Left lung (tissue), 10 donors: ENCODE measurements around the gene TMPRSS2. TPM values are rescaled to one million over a fixed set of nuclear protein-coding genes. Genes with fewer than 3 reads are reported as not detected.

Source experiments
- ATAC-seq: fragments of 200-7000 bp; cut with Tn5 transposase; one replicate; pipeline ENCODE4 v1.9.1; 2020; ENCODE audit warnings: moderate library complexity
- DNase-seq, 4 donors: peaks; one replicate each; pipeline ENCODE4 v3.0.0-alpha.2; 2013 to 2020
- H3K27ac ChIP-seq, 2 donors: fragments of 200-600 bp; sonication (generic) in 1 of 2; one replicate each; pipeline versions ENCODE4 v1.5.0 to v1.8.0; 2020 to 2021
- H3K27me3 ChIP-seq, 2 donors: fragments of 200-600 bp; sonication (generic) in 1 of 2; one replicate each; pipeline versions ENCODE4 v1.5.0 to v1.8.0; 2020 to 2021
- H3K36me3 ChIP-seq, 2 donors: fragments of 200-600 bp; sonication (generic) in 1 of 2; one replicate each; pipeline versions ENCODE4 v1.5.0 to v1.8.0; 2020 to 2021
- H3K4me1 ChIP-seq, 2 donors: fragments of 200-600 bp; one replicate each; pipeline ENCODE4 v1.8.0; 2021
- H3K4me3 ChIP-seq, 2 donors: fragments of 200-600 bp; sonication (generic) in 1 of 2; one replicate each; pipeline versions ENCODE4 v1.5.0 to v1.8.0; 2020 to 2021; ENCODE audit warnings: mild to moderate bottlenecking in 1 of 2
- H3K9me3 ChIP-seq, 2 donors: fragments of 200-600 bp; sonication (generic) in 1 of 2; one replicate each; pipeline versions ENCODE4 v1.5.0 to v1.8.0; 2020 to 2021
- intact Hi-C, 2 donors: fragments of 100-400 bp; cut with DNase I; formaldehyde crosslinking; loops; one replicate each; pipeline versions ENCODE4 v1.11.2 to v1.14.2; 2022
- polyA plus RNA-seq, 6 donors: library from polyadenylated mRNA; unstranded; fragments of 120-200 nt; gene quantifications; one replicate each; pipeline ENCODE4 v1.2.1, GENCODE V29; 2013; ENCODE audit not compliant: insufficient read length in 6 of 6
- total RNA-seq, 2 donors: library from RNA; stranded (reverse); fragmentation: NEBNext Ultra II Directional; extraction: Animal tissue kit (Norgen Biotek cat#: 25700); gene quantifications; one replicate each; pipeline ENCODE4 v1.2.1, GENCODE V29; 2021
- TF ChIP-seq, protein P1 (sequence below), 2 donors: fragments of 200-600 bp; sonication (generic) in 1 of 2; IDR thresholded peaks; one replicate each; pipeline versions ENCODE4 v1.5.0 to v1.8.0; 2021; ENCODE audit warnings: antibody characterized with exemption in 2 of 2
- donor health status: DM: no; HTN: yes; CAD: no.
- donor health status: DM: no; HTN: no; CAD: no.

The TMPRSS2 gene
- total and polyA plus RNA-seq, 8 donors, result 38.2 to 137 (median 52.7) TPM

GRCh38 chr21:41429925-41430491 lies 78.0 kb downstream of the TMPRSS2 start:
- Histone ChIP-seq H3K4me1 (peaks cover 0 to 28% of the 10 kb centered on the region in 2 donors), H3K36me3 (peaks cover 0 to 73% of the 10 kb centered on the region in 2 donors), H3K27ac (no peak overlapping the region), H3K9me3 (peaks cover 0 to 3% of the 10 kb centered on the region in 2 donors), H3K27me3 (no peaks in the 10 kb centered on the region), H3K4me3 (no peak overlapping the region)
- DNase-seq, result no peak
- intact Hi-C loops, result no loop called here
- TF ChIP-seq, protein P1, sequence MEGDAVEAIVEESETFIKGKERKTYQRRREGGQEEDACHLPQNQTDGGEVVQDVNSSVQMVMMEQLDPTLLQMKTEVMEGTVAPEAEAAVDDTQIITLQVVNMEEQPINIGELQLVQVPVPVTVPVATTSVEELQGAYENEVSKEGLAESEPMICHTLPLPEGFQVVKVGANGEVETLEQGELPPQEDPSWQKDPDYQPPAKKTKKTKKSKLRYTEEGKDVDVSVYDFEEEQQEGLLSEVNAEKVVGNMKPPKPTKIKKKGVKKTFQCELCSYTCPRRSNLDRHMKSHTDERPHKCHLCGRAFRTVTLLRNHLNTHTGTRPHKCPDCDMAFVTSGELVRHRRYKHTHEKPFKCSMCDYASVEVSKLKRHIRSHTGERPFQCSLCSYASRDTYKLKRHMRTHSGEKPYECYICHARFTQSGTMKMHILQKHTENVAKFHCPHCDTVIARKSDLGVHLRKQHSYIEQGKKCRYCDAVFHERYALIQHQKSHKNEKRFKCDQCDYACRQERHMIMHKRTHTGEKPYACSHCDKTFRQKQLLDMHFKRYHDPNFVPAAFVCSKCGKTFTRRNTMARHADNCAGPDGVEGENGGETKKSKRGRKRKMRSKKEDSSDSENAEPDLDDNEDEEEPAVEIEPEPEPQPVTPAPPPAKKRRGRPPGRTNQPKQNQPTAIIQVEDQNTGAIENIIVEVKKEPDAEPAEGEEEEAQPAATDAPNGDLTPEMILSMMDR (IDR thresholded peaks at IDR 0.05), result no peak
- no peak for ATAC-seq

DNA sequence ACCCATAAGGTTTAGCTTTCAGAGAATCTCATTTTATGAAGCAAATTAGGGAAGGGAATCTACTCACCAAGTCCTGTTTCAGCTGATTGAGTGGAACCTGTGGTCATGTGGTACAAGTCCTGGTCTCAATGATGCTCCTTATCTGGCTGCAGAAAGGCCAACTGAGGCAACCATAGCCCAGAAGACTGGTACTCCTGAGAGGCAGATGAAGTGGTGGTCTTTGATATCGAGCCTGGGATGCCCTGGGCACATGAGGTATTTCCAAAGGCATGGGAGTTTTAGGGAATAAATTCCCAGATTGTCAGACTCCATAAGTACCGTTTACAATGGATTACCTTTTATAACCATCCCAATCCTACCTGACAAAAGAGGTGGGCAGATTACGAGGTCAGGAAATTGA lies 78.7 kb downstream of the TMPRSS2 start:
- no peak overlapping the region for H3K27ac ChIP-seq
- H3K9me3 ChIP-seq, result no peaks in the 10 kb centered on the region
- peaks cover 0 to 28% of the 10 kb centered on the region in 2 donors for H3K4me1 ChIP-seq
- no peaks in the 10 kb centered on the region for H3K27me3 ChIP-seq
- DNase-seq (no peak), ATAC-seq (no peak)
- TF ChIP-seq, protein P1 (IDR thresholded peaks at IDR 0.05), result no peak
- peaks cover 0 to 66% of the 10 kb centered on the region in 2 donors for H3K36me3 ChIP-seq
- H3K4me3 ChIP-seq, result no peak overlapping the region
- intact Hi-C loops, result no loop called here

DNA sequence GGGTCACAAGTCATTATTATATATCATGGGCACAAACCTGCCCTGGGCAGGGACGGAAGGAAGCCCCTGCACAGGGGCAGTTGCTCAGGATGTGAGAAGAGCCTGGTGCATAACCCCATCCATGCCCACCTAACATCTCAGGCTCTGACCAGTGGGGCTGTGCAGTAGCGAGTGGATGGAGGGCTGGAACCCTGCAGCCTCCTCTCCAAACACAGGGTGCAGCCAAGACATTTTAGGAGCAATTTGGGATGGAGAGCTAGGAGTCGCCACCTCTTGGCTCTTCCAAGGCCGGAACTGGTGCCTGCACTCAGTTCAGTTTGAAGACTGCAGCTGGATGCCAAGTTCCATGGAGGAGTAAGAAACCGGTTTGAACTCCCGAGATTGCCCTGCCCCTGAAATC lies 79.1 kb downstream of the TMPRSS2 start:
- intact Hi-C loops, result no loop called here
- TF ChIP-seq, protein P1 (IDR thresholded peaks at IDR 0.05), result no peak
- peaks cover 0 to 61% of the 10 kb centered on the region in 2 donors for H3K36me3 ChIP-seq

GRCh38 chr21:41428311-41428710 lies 79.6 kb downstream of the TMPRSS2 start:
- TF ChIP-seq, protein P1 (IDR thresholded peaks at IDR 0.05), result no peak
- Histone ChIP-seq H3K27ac (no peak overlapping the region), H3K27me3 (no peaks in the 10 kb centered on the region), H3K4me1 (peaks cover 0 to 36% of the 10 kb centered on the region in 2 donors), H3K36me3 (peaks cover 0 to 56% of the 10 kb centered on the region in 2 donors), H3K4me3 (no peak overlapping the region), H3K9me3 (no peaks in the 10 kb centered on the region)
- intact Hi-C loops, result no loop called here
- DNase-seq, result no peak
- ATAC-seq, result no peak

More for the DNA sequence above, 79.1 kb downstream of the TMPRSS2 start:
- Histone ChIP-seq H3K4me1 (peaks cover 0 to 30% of the 10 kb centered on the region in 2 donors), H3K27me3 (no peaks in the 10 kb centered on the region), H3K27ac (no peak overlapping the region), H3K9me3 (no peaks in the 10 kb centered on the region), H3K4me3 (no peak overlapping the region)
- ATAC-seq (no peak), DNase-seq (no peak)

GRCh38 chr21:41427556-41427955 lies 80.4 kb downstream of the TMPRSS2 start:
- ATAC-seq, result no peak
- TF ChIP-seq, protein P1 (IDR thresholded peaks at IDR 0.05), result no peak
- Histone ChIP-seq H3K36me3 (peaks cover 0 to 48% of the 10 kb centered on the region in 2 donors), H3K27me3 (no peaks in the 10 kb centered on the region), H3K27ac (no peak overlapping the region), H3K4me1 (peaks cover 0 to 41% of the 10 kb centered on the region in 2 donors), H3K4me3 (peak overlapping the region in 1 of 2 donors; percentile 65), H3K9me3 (no peaks in the 10 kb centered on the region)
- intact Hi-C loops, result no loop called here
- no peak for DNase-seq
